Epithelial cell of esophagus (primary cell): ENCODE measurements around the gene RAD18.

ENCODE experiments used
- DNase-seq: peaks from one replicate; pipeline ENCODE4 v3.0.0; 2010; ENCODE audit warnings: low read depth
- H3K4me3 ChIP-seq: 2 replicates; pipeline ENCODE4 v1.5.1; 2011; ENCODE audit warnings: mild to moderate bottlenecking, low read length, control low read depth
- CTCF ChIP-seq: IDR thresholded peaks from 2 replicates; pipeline ENCODE4 v1.5.1; 2011; ENCODE audit warnings: low read depth, mild to moderate bottlenecking, low read length, control low read depth, inconsistent platforms; ENCODE audit not compliant: insufficient read depth; ENCODE audit errors: missing control alignments

Gene RAD18

GRCh38 chr3:8992199-8992598 is 28.9 kb upstream of the RAD18 start:
- H3K4me3 ChIP-seq: no peak overlapping the region
- no peak for TF ChIP-seq CTCF
- no peak for DNase-seq

DNA sequence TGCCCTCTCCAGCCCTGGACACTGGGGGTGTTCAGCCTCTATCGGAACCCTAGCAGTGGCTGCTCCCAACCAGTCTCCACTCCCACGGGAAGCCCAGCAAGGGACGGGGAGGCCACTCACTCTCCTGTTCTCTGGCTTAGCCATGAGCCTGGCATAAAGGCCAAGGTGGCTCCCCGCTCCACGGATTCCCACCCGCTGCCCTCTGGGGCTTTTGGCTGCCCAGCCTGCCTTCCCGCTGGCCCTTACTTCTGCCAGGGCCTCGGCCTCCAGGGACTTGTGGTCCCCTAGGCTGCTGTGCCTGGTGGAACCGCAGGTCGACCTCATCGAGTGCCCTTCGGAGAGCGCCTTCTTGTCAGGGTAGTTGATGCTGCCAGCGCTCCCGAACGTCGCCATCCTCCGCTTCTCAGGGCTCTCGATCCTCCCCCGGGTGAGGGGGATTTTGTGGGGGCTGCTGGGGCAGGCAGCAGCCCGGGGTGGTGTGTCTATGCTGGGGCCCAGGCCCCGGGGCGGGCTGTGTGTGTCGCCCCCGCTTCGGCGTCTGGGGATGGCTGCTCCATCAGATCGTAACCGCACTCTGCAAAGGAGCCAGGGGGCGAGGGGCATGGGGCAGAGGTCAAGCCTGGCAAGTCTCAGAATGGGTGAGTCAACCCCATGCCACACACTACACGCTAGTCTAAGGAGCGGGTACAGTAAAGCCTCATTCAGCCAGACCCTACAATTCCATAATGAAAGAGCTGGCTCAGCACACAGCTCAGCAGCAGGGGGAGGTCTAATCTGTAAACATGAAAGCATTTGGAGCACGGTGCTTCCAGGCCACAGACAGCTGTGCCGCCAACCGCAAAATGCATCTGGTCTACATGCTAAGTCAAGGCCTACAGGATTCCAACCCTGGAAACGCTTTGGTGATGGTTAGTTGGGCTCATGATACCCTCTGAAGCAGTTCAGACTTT is 27.3 kb upstream of the RAD18 start:
- no peak for TF ChIP-seq CTCF
- DNase-seq: no peak
- no peak overlapping the region for H3K4me3 ChIP-seq

DNA sequence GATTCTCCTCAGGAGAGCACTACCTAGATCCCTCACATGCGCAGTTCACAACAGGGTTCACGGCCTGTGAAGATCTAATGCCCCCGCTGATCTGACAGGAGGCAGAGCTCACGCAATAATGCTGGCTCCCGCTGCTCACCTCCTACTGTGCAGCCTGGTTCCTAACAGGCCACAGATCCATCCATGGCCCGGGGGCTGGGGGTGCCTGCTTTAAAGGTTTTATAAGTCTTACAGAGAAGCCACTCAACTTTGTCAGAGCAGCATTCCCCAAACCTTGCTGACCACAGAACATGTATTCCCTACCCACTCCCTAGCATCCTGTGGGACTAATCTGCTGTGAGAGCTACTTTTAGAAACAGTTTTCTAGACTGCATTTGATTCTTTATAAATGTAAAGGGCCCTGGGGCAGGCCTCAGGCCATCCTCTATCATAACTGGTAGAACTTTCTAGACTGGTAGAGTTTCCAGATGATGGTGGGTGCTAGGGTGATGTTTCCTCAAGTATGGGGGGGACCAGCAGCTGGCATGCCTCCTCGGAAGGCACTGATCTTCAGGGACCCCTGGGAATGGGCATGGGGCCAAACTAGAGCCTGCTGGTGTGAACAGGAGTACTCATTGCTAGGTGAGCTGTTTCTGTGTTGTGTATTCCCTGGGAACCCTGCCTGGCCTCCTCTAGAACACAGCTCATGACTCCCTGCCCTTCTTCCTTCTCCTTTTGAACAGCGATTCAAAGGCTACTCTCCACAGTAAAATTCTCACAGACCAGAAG is 25.7 kb upstream of the RAD18 start:
- TF ChIP-seq CTCF: no peak
- DNase-seq: no peak
- H3K4me3 ChIP-seq: no peak overlapping the region

GRCh38 chr3:8988384-8988655 is 25.0 kb upstream of the RAD18 start:
- no peak for TF ChIP-seq CTCF
- no peak overlapping the region for H3K4me3 ChIP-seq
- no peak for DNase-seq

GRCh38 chr3:8987645-8988383 is 24.5 kb upstream of the RAD18 start:
- H3K4me3 ChIP-seq: no peak overlapping the region
- TF ChIP-seq CTCF: peak; percentile 87
- DNase-seq: peak; percentile 62

DNA sequence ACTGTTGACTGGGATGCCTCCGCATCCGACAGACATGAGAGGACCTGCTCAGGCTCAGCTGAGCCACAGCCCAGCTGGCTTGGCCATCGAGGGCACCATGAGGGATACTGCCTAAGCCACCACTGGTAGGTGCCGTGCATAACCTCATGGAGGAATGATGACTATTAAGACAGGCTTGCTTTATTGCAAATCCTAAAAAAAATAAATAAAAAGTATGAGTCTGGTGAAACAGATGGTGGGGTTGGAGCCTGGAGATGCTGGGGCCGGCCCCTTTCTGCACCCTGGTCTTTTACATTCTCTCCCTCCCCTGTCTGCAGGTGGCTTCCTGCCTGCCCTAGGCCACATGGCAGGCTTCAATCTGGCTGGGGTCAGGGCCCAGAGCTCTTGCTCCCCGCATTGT is 24.0 kb upstream of the RAD18 start:
- TF ChIP-seq CTCF: no peak
- no peak overlapping the region for H3K4me3 ChIP-seq
- no peak for DNase-seq
